ENCODE results near the gene FNDC3B. TPM values are rescaled to one million over a fixed set of nuclear protein-coding genes. Genes with fewer than 3 reads are reported as not detected.

FNDC3B gene
- total RNA-seq, 1 donor from 2014 or later = 147 TPM

GRCh38 chr3:172218350-172219323, 179.3 kb downstream of the FNDC3B start:
- no peak for DNase-seq

- no peak for DNase-seq
Measured at GRCh38 chr3:172219750-172220149, 180.4 kb downstream of the FNDC3B start.

GRCh38 chr3:172221547-172221946, 182.2 kb downstream of the FNDC3B start:
- no peak for DNase-seq

- DNase-seq = no peak
Measured at GRCh38 chr3:172222478-172223071, 183.2 kb downstream of the FNDC3B start.

- DNase-seq = no peak
Measured at GRCh38 chr3:172223870-172224269, 184.5 kb downstream of the FNDC3B start.

GRCh38 chr3:172224560-172225214, 185.3 kb downstream of the FNDC3B start:
- no peak for DNase-seq

- no peak for DNase-seq
Measured at GRCh38 chr3:172225215-172225707, 185.9 kb downstream of the FNDC3B start.

GRCh38 chr3:172226831-172227230, 187.5 kb downstream of the FNDC3B start:
- DNase-seq = no peak

- DNase-seq = peak; percentile 50
Measured at GRCh38 chr3:172227340-172228035, 188.1 kb downstream of the FNDC3B start.

GRCh38 chr3:172228036-172228415, 188.6 kb downstream of the FNDC3B start:
- peak; percentile 51 for DNase-seq

GRCh38 chr3:172229462-172229861, 190.1 kb downstream of the FNDC3B start:
- no peak for DNase-seq

- DNase-seq = no peak
Measured at GRCh38 chr3:172231318-172231901, 192.0 kb downstream of the FNDC3B start.

- DNase-seq = no peak
Measured at GRCh38 chr3:172232579-172233212, 193.3 kb downstream of the FNDC3B start.

- no peak for DNase-seq
Measured at GRCh38 chr3:172233474-172234277, 194.3 kb downstream of the FNDC3B start.

GRCh38 chr3:172235698-172236097, 196.3 kb downstream of the FNDC3B start:
- no peak for DNase-seq

GRCh38 chr3:172236771-172237742, 197.7 kb downstream of the FNDC3B start:
- DNase-seq = no peak

- no peak for DNase-seq
Measured at GRCh38 chr3:172238188-172238587, 198.8 kb downstream of the FNDC3B start.

GRCh38 chr3:172239218-172239790, 199.9 kb downstream of the FNDC3B start:
- DNase-seq = no peak

GRCh38 chr3:172241405-172241804, 202.0 kb downstream of the FNDC3B start:
- no peak for DNase-seq
